Measurements from ENCODE around the gene KRTAP17-1. TPM values are rescaled to one million over a fixed set of nuclear protein-coding genes. Genes with fewer than 3 reads are reported as not detected.

KRTAP17-1 gene
- total RNA-seq, 1 experiment from 2014 or later, result not detected

DNA sequence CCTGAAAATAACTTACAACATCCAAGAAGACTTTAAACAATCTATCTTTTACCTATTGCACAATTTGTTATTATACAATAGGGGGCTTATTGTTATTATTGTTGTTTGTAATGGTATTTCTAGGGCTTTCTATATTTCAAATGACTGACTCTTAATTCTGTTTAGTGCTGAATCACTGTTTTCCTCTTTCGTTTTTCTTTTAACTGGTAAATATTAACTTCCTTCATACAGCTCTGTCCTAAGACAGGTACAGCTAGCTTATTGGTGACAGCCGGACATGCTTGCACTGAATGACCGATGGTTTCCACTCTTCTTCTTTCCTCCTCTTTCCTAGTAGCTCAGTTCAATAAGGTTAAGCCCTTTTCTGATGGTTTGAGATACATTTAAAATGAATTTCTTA lies 28.5 kb downstream of the KRTAP17-1 start:
- no peak overlapping the region for H3K14ac ChIP-seq (ENCODE audit: insufficient read depth, low read length)
- no peak overlapping the region for H2BK20ac ChIP-seq (ENCODE audit: low read depth, low read length, poor library complexity, severe bottlenecking)
- no peak overlapping the region for H3K56ac ChIP-seq (ENCODE audit: insufficient read length, low read depth, low read length)
- H3K18ac ChIP-seq (ENCODE audit: insufficient read length, low read depth, low read length), result no peak overlapping the region
- no peak overlapping the region for H4K8ac ChIP-seq (replicated peaks; ENCODE audit: insufficient read length, low read depth, low read length)
- H2BK15ac ChIP-seq (ENCODE audit: low read depth, low read length), result no peak overlapping the region
- H2AK5ac ChIP-seq (ENCODE audit: insufficient read length, low read length), result no peak overlapping the region
- TF ChIP-seq, protein P1, sequence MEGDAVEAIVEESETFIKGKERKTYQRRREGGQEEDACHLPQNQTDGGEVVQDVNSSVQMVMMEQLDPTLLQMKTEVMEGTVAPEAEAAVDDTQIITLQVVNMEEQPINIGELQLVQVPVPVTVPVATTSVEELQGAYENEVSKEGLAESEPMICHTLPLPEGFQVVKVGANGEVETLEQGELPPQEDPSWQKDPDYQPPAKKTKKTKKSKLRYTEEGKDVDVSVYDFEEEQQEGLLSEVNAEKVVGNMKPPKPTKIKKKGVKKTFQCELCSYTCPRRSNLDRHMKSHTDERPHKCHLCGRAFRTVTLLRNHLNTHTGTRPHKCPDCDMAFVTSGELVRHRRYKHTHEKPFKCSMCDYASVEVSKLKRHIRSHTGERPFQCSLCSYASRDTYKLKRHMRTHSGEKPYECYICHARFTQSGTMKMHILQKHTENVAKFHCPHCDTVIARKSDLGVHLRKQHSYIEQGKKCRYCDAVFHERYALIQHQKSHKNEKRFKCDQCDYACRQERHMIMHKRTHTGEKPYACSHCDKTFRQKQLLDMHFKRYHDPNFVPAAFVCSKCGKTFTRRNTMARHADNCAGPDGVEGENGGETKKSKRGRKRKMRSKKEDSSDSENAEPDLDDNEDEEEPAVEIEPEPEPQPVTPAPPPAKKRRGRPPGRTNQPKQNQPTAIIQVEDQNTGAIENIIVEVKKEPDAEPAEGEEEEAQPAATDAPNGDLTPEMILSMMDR (conservative IDR thresholded peaks at IDR 0.05), result no peak
- H3K9me3 Mint-ChIP-seq, result no peaks in the 10 kb centered on the region
- H2BK12ac ChIP-seq (ENCODE audit: insufficient read length, low read depth, low read length), result no peak overlapping the region
- no peak overlapping the region for H4K91ac ChIP-seq (ENCODE audit: insufficient read length, low read depth, low read length)
- no peak overlapping the region for H3T11ph ChIP-seq (ENCODE audit: low read length)
- no peak overlapping the region for H2BK5ac ChIP-seq (ENCODE audit: insufficient read length, low read length)
- H4K20me1 ChIP-seq (ENCODE audit: control insufficient read depth, insufficient read depth, insufficient read length), result no peaks in the 10 kb centered on the region
- no peaks in the 10 kb centered on the region for H3K36me3 Mint-ChIP-seq (ENCODE audit: insufficient read depth in 1 of 3, low read depth in 3 of 3)
- H3K4me2 ChIP-seq (ENCODE audit: insufficient read depth, insufficient read length, low read length), result no peak overlapping the region
- H3K4me1 ChIP-seq (ENCODE audit: insufficient read depth, low read length), result peaks cover 8% of the 10 kb centered on the region; the same call in 1 of the 2 replicates
- H3K27ac ChIP-seq (ENCODE audit: insufficient read length, low read depth, low read length), result no peak overlapping the region
- no peaks in the 10 kb centered on the region for H3K9me3 ChIP-seq (ENCODE audit: control insufficient read depth, low read depth, low read length)
- H3K9ac ChIP-seq (ENCODE audit: extremely low read depth, insufficient read length, low read length), result no peak overlapping the region
- no peaks in the 10 kb centered on the region for H3K79me2 ChIP-seq (ENCODE audit: insufficient read depth, low read length)
- H2BK120ac ChIP-seq (ENCODE audit: low read depth, low read length, poor library complexity, severe bottlenecking), result no peak overlapping the region
- no peak overlapping the region for H3K4ac ChIP-seq (ENCODE audit: low read depth, low read length)
- no peak overlapping the region for H4K5ac ChIP-seq (ENCODE audit: insufficient read length, low read depth, low read length)
- H3K23ac ChIP-seq (ENCODE audit: insufficient read length, low read depth, low read length), result no peak overlapping the region
- H3K27ac Mint-ChIP-seq, result no peak overlapping the region
- no peak overlapping the region for H3K4me3 Mint-ChIP-seq
- H2AFZ ChIP-seq (ENCODE audit: low read length), result no peak overlapping the region
- H3K27me3 ChIP-seq (ENCODE audit: insufficient read depth, low read length), result no peaks in the 10 kb centered on the region
- WGBS (ENCODE audit: extremely low coverage, insufficient read length, low lambda C conversion rate), result no CpG with 5 or more reads among the region's 3 CpGs
- DNase-seq, result no peak
- peaks cover 8 to 15% of the 10 kb centered on the region in 2 experiments for H3K4me1 Mint-ChIP-seq
- no peaks in the 10 kb centered on the region for H3K79me1 ChIP-seq (ENCODE audit: insufficient read depth, low read depth, low read length, poor library complexity, severe bottlenecking)
- H3K27me3 Mint-ChIP-seq (ENCODE audit: low read depth), result no peaks in the 10 kb centered on the region
- no peaks in the 10 kb centered on the region for H3K23me2 ChIP-seq (ENCODE audit: insufficient read length, low read depth, low read length, poor library complexity, severe bottlenecking)

Data from H9 (cell line).